Activated CD8-positive, alpha-beta memory T cell treated with anti-CD3 and anti-CD28 coated beads, Interleukin-2, amount 50 U/mL, for 1 hour (primary cell): ENCODE results near the gene GPN1.
"Not testable (repeated sequence)": the region's sequence is repeated elsewhere in the genome, so short reads cannot be mapped to it uniquely, and the experiment has no call there.

Source experiments
- DNase-seq: peaks from one replicate; pipeline ENCODE4 v3.0.0-alpha.2; 2020; ENCODE audit errors: extremely low read depth

Gene GPN1

DNA sequence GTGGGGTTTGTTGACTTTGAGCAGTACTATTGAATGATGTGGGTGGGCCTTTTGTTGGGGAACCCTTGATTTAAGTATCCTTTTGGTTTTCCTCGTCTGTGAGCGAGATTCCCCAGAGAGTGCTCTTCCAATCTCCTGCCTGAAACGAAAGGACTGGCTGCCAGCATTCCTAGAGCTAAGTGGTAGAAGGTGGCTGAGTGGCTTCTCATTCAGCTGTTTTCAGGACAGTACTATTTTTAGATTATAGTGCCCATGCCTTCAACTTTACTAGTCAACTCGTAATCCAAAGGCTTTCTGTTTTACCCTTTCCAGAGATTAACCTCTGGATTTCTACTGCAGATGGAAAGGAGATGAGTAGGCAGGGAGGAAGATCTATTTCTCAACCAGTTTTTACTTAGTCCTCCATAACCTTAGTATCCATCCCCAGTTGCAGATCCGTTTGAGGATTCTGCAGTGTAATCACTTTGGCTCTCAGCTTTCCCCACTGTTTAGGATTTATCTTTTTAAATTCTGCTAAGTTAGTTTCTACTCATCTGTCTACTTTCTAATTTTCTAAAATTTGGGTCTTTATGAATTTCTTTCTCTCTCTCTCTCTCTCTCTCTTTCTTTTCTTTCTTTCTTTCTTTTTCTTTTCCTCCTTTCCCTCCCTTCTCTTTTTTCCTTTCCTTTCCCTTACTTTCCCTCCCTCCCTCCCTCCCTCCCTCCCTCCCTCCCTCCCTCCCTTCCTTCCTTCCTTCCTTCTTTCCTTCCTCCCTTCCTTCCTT is 44.1 kb downstream of the GPN1 start:
- DNase-seq: no peak

DNA sequence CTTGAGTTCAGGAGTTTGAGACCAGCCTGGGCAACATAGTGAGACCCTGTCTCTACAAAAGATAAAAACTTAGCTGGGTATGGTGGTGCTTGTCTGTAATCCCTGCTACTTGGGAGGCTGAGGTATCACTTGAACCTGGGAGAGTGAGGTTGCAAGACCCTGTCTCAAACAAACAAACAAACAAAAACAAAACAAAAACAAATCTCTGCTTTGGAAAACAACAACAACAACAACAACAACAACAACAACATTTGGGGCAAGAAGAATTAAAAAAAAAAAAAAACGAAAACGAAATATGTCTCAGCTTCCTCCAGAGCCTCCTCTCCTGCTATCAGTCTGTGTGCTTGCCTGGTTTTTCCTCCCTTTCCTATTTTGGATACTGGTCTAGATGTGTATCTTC is 51.7 kb downstream of the GPN1 start:
- DNase-seq: no peak

DNA sequence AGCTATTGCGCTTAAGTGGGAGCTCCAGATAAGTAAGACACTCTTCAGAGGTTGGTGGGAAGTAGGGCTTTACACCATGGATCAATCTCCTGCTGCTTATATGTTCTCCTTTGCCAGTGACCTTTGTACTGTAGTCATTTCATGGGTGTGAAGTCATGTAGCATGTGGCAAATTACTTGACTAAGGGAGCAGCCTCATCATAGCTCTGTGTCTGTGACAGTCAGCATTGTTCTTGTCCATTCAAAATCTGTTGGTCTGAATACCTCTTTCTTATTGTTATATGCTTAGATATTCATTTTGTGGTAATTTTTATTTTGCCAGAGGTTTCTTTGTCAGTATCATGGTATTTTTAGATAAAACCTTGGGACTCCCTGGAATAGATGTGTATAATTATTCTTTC is 53.0 kb downstream of the GPN1 start:
- DNase-seq: no peak

DNA sequence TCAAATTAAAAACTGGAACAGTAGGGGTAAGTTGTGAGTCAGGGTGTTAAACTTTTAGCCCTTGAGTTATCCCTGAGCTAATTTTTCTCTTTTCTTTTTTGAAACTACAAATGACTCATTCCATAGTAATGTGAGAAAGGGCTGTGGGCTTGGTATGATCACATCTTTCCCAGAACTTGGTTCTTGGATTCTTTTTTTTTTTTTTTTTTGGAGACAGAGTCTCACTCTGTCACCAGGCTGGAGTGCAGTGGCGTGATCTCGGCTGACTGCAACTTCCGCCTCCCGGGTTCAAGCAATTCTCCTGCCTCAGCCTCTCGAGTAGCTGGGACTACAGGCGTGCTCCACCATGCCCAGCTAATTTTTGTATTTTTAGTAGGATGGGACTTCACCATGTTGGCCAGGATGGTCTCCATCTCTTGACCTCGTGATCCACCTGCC is 53.5 kb downstream of the GPN1 start:
- not testable (repeated sequence) for DNase-seq

DNA sequence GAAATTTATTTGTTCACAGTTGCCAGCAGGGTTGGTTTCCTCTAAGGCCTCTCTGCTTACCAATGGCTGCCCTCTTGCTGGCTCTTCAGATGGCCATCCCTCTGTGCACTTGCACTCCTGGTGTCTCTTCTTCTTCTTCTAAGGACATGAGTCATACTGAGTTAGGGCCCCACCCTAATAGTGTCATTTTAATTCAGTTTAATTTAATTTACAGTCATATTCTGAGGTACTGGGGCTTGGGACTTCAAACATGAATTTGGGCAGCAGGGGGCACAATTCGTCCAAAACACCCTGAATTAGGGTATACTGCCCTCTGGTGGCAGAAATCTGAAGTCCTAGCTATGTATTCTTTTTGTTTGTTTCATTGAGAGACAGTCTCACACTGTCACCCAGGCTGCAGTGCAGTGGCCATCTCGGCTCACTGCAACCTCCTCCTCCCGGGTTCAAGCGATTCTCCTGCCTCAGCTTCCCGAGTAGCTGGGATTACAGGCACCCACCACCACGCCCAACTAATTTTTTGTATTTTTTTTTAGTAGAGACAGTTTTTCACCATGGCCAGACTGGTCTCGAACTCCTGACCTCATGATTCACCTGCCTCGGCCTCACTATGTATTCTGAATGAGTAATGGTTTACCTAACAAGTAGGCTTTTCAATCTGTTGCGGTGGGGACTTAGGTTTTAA is 54.7 kb downstream of the GPN1 start:
- DNase-seq: peak; percentile 74

DNA sequence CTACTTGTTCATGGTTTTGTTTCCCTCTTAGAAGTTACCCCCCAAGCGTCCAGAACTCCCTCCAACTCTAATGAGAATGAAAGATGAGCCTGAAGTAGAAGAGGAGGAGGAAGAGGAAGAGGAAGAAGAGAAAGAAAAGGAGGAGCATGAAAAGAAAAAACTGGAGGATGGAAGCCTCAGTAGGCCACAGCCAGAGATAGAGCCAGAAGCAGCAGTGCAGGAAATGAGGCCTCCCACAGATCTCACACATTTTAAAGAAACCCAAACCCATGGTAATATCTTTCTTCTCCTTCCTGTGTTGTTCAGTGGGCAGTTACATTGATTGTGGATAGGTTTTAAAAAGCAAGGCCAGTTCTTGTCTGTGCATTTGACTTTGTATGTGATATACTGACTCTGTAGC is 56.2 kb downstream of the GPN1 start:
- not testable (repeated sequence) for DNase-seq

DNA sequence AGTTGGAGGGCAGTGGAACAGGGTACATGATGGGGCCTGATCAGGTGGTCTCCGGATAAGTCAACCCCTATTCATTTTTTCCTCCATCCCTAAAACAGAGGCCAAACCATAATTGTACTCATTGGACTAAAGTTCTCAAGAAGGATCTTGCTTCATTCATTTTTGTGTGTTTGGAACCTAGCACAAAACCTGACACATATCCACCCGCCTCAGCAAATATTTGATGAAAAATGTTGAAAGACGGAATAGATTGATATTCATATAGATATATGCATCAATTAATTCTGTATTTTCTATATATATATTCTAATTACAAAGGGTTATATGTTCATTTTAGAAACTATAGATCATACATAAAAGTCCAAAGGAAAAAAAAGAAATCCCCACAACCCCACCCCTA is 56.7 kb downstream of the GPN1 start:
- no peak for DNase-seq

DNA sequence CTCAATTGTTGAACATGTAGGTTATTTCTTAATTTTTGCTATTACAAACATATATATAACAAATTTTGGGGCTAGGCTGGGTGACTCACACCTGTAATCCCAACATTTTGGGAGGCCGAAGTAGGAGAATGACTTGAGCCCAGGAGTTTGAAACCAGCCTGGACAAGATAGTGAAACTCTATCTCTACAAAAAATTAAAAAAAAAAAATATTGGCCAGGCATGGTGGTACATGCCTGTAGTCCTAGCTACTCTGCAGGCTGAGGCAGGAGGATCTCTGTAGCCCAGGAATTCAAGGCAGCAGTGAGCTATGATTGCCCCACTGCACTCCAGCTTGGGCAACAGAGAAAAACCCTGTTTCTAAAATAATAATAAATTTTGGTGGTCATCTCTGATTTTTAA is 58.4 kb downstream of the GPN1 start:
- no peak for DNase-seq

DNA sequence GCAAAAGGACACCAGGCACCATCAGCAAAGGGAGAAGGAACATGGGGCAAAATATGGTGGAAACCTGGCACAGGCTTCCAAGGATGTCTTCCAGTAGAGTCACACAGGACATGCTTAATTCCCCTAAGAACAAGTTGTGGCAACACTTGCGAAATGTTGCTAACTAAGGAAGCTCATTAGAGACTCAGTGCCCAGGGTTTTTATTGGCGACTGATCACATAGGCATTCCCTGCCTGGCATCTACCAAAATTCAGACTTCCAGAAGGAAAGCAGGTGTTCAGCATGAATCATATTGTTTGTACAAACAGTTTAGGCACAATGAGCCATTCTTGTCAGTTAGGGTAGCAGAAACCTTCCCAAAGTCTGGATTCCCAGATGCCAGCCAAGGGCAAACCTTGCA is 60.6 kb downstream of the GPN1 start:
- no peak for DNase-seq

DNA sequence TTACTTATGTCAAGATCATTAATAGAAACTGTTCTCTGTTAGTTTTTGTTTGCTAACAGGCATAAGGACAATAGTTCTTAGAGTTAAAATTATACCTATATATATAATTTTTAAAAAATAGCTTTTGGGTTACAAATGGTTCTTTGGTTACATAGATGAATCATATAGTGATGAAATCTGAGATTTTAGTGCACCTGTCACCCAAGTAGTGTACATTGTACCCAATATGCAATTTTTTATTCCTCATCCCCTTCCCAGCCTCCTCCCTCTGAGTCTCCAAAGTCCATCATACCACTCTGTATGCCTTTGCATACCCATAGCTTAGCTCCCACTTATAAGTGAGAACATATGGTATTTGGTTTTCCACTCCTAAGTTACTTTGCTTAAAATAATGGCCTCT is 61.2 kb downstream of the GPN1 start:
- no peak for DNase-seq

DNA sequence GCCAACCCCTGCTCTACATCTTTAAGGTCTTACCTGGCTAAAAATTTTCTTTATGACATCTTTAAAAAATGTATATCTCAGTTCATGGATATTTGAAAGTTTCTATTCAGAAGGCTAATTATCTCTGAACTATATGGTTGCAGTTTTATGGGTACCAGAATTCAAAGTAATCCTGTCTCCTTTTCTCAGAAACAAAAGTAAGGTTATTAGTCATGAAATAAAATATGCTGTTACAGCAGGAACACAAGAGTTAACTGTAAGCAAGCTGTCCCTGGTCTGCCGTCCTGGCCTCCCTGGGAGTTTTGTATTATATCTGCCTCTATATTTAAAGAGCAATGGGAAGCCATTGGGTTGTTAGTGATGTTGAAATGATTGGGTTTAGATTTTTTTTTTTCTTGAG is 68.8 kb downstream of the GPN1 start:
- DNase-seq: no peak
